ENCODE data around the gene GPR4. TPM values are rescaled to one million over a fixed set of nuclear protein-coding genes. Genes with fewer than 3 reads are reported as not detected.

The GPR4 gene
- total RNA-seq, 1 donor from 2014 or later: 5.4 TPM

GRCh38 chr19:45569619-45570421, 32.2 kb downstream of the GPR4 start:
- peak; percentile 63 for ATAC-seq
- intact Hi-C loops (cut with DNase I): loop anchor here (10.0 kb wide), 1 partner anchor 75 kb away; no protein-coding TSS in a partner anchor
- DNase-seq (ENCODE audit: missing footprints): peak; percentile 78

GRCh38 chr19:45568732-45569131, 33.3 kb downstream of the GPR4 start:
- intact Hi-C loops (cut with DNase I): no loop called here
- DNase-seq (ENCODE audit: missing footprints): no peak
- peak; percentile 60 for ATAC-seq

GRCh38 chr19:45567609-45568008, 34.4 kb downstream of the GPR4 start:
- no peak for ATAC-seq
- intact Hi-C loops (cut with DNase I): no loop called here
- DNase-seq (ENCODE audit: missing footprints): no peak

GRCh38 chr19:45564131-45564780, 37.8 kb downstream of the GPR4 start:
- intact Hi-C loops (cut with DNase I): no loop called here
- DNase-seq (ENCODE audit: missing footprints): no peak

GRCh38 chr19:45560686-45561085, 41.3 kb downstream of the GPR4 start:
- DNase-seq (ENCODE audit: missing footprints) (no peak), ATAC-seq (no peak)
- intact Hi-C loops (cut with DNase I): no loop called here

More at GRCh38 chr19:45564131-45564780, 37.8 kb downstream of the GPR4 start:
- ATAC-seq: no peak

GRCh38 chr19:45560038-45560437, 42.0 kb downstream of the GPR4 start:
- intact Hi-C loops (cut with DNase I): no loop called here

GRCh38 chr19:45558399-45558878, 43.6 kb downstream of the GPR4 start:
- DNase-seq (ENCODE audit: missing footprints): no peak
- no peak for ATAC-seq
- intact Hi-C loops (cut with DNase I): loop anchor here (5.0 kb wide), 1 partner anchor 36 kb away; no protein-coding TSS in a partner anchor

More at GRCh38 chr19:45560038-45560437, 42.0 kb downstream of the GPR4 start:
- ATAC-seq (no peak), DNase-seq (ENCODE audit: missing footprints) (no peak)

- DNase-seq (ENCODE audit: missing footprints): no peak
- ATAC-seq: peak; percentile 84
- intact Hi-C loops (cut with DNase I): loop anchor here (5.0 kb wide), 1 partner anchor 35 kb away; no protein-coding TSS in a partner anchor
Observed at GRCh38 chr19:45556835-45557234, 45.2 kb downstream of the GPR4 start.

GRCh38 chr19:45554481-45554880, 47.5 kb downstream of the GPR4 start:
- ATAC-seq: no peak
- DNase-seq (ENCODE audit: missing footprints): no peak
- intact Hi-C loops (cut with DNase I): no loop called here

GRCh38 chr19:45553464-45553863, 48.5 kb downstream of the GPR4 start:
- DNase-seq (ENCODE audit: missing footprints) (no peak), ATAC-seq (no peak)
- intact Hi-C loops (cut with DNase I): no loop called here

GRCh38 chr19:45547965-45548609, 53.9 kb downstream of the GPR4 start:
- DNase-seq (ENCODE audit: missing footprints) (no peak), ATAC-seq (no peak)
- intact Hi-C loops (cut with DNase I): no loop called here

- DNase-seq (ENCODE audit: missing footprints) (no peak), ATAC-seq (no peak)
- intact Hi-C loops (cut with DNase I): no loop called here
Observed at GRCh38 chr19:45547211-45547770, 54.7 kb downstream of the GPR4 start.

GRCh38 chr19:45542234-45542668, 59.8 kb downstream of the GPR4 start:
- no peak for ATAC-seq
- intact Hi-C loops (cut with DNase I): no loop called here

More at GRCh38 chr19:45542234-45542668, 59.8 kb downstream of the GPR4 start:
- no peak for DNase-seq (ENCODE audit: missing footprints)

Small RNAs within 50 kb of the gene (microRNA-seq; reads per million reads assigned to microRNA genes)
- gene MIR330: 56.0 reads per million, percentile 45 among the genes with 10 or more reads in this experiment

Other genes with a start within 250 kb of the GPR4 start
- gene ERCC2, start 231.6 kb downstream of the GPR4 start, total RNA-seq: 12.7 TPM
- 182 TPM for gene PPP1R13L, start 197.1 kb downstream of the GPR4 start, total RNA-seq
- 8.5 TPM for gene POLR1G, start 195.6 kb downstream of the GPR4 start, total RNA-seq
- gene ERCC1, start 178.3 kb downstream of the GPR4 start, total RNA-seq: 166 TPM
- gene FOSB, start 134.2 kb downstream of the GPR4 start, total RNA-seq: 0.32 TPM
- 30.6 TPM for gene RTN2, start 105.2 kb downstream of the GPR4 start, total RNA-seq
- 0.65 TPM for gene PPM1N, start 103.8 kb downstream of the GPR4 start, total RNA-seq
- gene VASP, start 94.7 kb downstream of the GPR4 start, total RNA-seq: 49.0 TPM
- gene OPA3, start 17.4 kb downstream of the GPR4 start, total RNA-seq: 24.5 TPM
- gene EML2, start 37.2 kb upstream of the GPR4 start, total RNA-seq: 39.1 TPM
- gene GIPR, start 66.0 kb upstream of the GPR4 start, total RNA-seq: 5.0 TPM
- gene SNRPD2, start 89.7 kb upstream of the GPR4 start, total RNA-seq: 252 TPM
- 1.5 TPM for gene QPCTL, start 90.5 kb upstream of the GPR4 start, total RNA-seq
- gene FBXO46, start 128.7 kb upstream of the GPR4 start, total RNA-seq: 13.1 TPM
- not detected for gene MEIOSIN, start 131.2 kb upstream of the GPR4 start, total RNA-seq
- gene SIX5, start 167.0 kb upstream of the GPR4 start, total RNA-seq: 22.3 TPM
- gene DMPK, start 180.3 kb upstream of the GPR4 start, total RNA-seq: 233 TPM
- gene DMWD, start 190.6 kb upstream of the GPR4 start, total RNA-seq: 52.0 TPM
- not detected for gene RSPH6A, start 213.1 kb upstream of the GPR4 start, total RNA-seq